ENCODE measurements around the gene PLCB2. TPM values are rescaled to one million over a fixed set of nuclear protein-coding genes. Genes with fewer than 3 reads are reported as not detected.

The PLCB2 gene
- total and polyA plus RNA-seq, 8 donors, result 3.5 to 12.5 (median 5.5) TPM

DNA sequence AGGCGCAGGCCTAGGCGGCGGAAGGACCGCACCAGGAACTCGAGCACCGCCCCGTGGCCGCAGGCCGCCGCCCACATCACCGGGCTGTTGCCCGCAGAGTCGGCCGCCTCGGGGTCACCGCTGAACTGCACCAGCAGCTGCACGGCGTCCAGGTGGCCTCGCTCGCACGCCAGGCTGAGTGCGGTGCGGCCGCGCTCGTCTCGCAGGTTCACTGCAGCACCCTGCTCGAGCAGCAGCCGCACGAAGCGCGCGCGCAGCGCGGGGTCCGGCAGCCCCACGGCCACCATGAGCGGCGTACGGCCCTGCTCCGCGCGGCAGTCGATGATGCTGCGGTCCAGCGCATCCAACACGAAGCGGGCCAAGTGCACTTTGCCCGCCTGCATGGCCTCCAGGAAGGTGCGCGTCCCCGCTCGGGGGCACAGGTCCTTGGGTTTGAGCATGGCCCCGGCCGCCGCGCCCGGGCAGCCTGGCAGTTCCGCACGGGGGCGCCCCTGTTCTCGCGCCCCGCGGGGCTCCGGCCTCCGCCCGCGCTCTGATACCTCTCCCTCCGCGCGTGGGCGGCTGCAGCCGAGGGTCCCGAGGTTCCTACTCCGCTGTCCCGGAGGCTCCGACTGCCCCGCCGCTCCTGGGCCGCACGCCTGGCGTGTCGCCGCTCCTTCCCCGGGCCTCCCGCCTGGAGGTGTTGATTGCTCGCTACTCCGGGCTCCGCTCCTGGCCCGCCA, 25.4 kb downstream of the PLCB2 start:
- Histone ChIP-seq H3K27ac (peak overlapping the region in 1 of 5 donors; percentile 18), H3K9me3 (no peaks in the 10 kb centered on the region), H3K36me3 (peaks cover 0 to 6% (median 0%) of the 10 kb centered on the region in 4 donors), H3K27me3 (peaks cover 18 to 76% (median 53%) of the 10 kb centered on the region in 3 donors), H3K4me1 (peaks cover 29 to 60% (median 41%) of the 10 kb centered on the region in 4 donors), H3K4me3 (peak overlapping the region; percentile 44 to 71 (median 51))
- WGBS, 5 donors, result 0 to 2% (median 1%) methylated on average over 12 to 92 of the region's 92 CpGs
- TF ChIP-seq POLR2AphosphoS5 (IDR thresholded peaks at IDR 0.05), result no peak
- no peak for TF ChIP-seq POLR2A (IDR thresholded peaks at IDR 0.05)
- TF ChIP-seq, protein P1, sequence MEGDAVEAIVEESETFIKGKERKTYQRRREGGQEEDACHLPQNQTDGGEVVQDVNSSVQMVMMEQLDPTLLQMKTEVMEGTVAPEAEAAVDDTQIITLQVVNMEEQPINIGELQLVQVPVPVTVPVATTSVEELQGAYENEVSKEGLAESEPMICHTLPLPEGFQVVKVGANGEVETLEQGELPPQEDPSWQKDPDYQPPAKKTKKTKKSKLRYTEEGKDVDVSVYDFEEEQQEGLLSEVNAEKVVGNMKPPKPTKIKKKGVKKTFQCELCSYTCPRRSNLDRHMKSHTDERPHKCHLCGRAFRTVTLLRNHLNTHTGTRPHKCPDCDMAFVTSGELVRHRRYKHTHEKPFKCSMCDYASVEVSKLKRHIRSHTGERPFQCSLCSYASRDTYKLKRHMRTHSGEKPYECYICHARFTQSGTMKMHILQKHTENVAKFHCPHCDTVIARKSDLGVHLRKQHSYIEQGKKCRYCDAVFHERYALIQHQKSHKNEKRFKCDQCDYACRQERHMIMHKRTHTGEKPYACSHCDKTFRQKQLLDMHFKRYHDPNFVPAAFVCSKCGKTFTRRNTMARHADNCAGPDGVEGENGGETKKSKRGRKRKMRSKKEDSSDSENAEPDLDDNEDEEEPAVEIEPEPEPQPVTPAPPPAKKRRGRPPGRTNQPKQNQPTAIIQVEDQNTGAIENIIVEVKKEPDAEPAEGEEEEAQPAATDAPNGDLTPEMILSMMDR (IDR thresholded peaks at IDR 0.05), result peak in 3 of 7 experiments; percentile 9 to 25 (median 21)
- TF ChIP-seq EP300 (IDR thresholded peaks at IDR 0.05), result no peak
- peak; percentile 56 to 77 for DNase-seq
- intact Hi-C loops (cut with DNase I; ENCODE audit: low total_unique reads), result loop anchor here (5.0 kb wide), 1 partner anchor 140 kb away; no protein-coding TSS in a partner anchor

DNA sequence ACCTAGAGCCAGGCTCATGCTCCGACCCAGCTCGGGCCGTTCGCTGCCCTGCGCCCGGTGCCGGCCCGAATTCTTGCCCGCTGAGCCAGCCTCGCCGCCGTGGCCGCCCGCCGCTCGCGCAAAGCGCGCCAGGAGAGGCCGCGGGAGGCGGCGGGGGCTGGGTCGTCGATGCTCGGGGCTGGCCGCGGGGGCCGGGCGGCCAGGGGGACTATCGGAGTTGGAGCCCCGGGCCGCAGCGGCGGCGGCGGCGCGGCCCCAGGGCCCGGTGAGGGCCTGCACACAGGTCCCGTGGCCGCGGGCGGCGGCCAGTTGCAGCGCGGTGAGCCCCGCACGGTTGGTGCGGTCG, 26.0 kb downstream of the PLCB2 start:
- Histone ChIP-seq H3K36me3 (peaks cover 0 to 3% (median 0%) of the 10 kb centered on the region in 4 donors), H3K4me1 (peaks cover 29 to 60% (median 41%) of the 10 kb centered on the region in 4 donors), H3K27me3 (peaks cover 18 to 77% (median 53%) of the 10 kb centered on the region in 3 donors), H3K4me3 (peak overlapping the region; percentile 44 to 71 (median 51)), H3K27ac (no peak overlapping the region), H3K9me3 (no peaks in the 10 kb centered on the region)
- no peak for DNase-seq
- intact Hi-C loops (cut with DNase I; ENCODE audit: low total_unique reads), result loop anchor here (5.0 kb wide), 1 partner anchor 141 kb away; no protein-coding TSS in a partner anchor
- WGBS, 5 donors, result 3 to 6% (median 4%) methylated on average over 39 to 51 of the region's 51 CpGs; no CpG with 5 or more reads in 1 of the 5 donors
- TF ChIP-seq, protein P1 (IDR thresholded peaks at IDR 0.05), result no peak
- TF ChIP-seq POLR2AphosphoS5 (IDR thresholded peaks at IDR 0.05), result no peak
- TF ChIP-seq POLR2A (IDR thresholded peaks at IDR 0.05), result no peak
- TF ChIP-seq EP300 (IDR thresholded peaks at IDR 0.05), result no peak

GRCh38 chr15:40281057-40281800, 26.5 kb downstream of the PLCB2 start:
- H3K4me1 ChIP-seq, result peaks cover 29 to 60% (median 41%) of the 10 kb centered on the region in 4 donors
- peak overlapping the region; percentile 44 to 71 (median 51) for H3K4me3 ChIP-seq
- WGBS, 5 donors, result 50 to 67% (median 54%) methylated on average over 27 to 43 of the region's 43 CpGs
- intact Hi-C loops (cut with DNase I; ENCODE audit: low total_unique reads), result loop anchor here (5.0 kb wide), 1 partner anchor 141 kb away; no protein-coding TSS in a partner anchor
- no peaks in the 10 kb centered on the region for H3K36me3 ChIP-seq
- H3K27ac ChIP-seq, result no peak overlapping the region
- no peak for DNase-seq
- TF ChIP-seq EP300 (IDR thresholded peaks at IDR 0.05), result no peak
- TF ChIP-seq POLR2AphosphoS5 (IDR thresholded peaks at IDR 0.05), result no peak
- TF ChIP-seq, protein P1 (IDR thresholded peaks at IDR 0.05), result no peak
- TF ChIP-seq POLR2A (IDR thresholded peaks at IDR 0.05), result no peak
- H3K27me3 ChIP-seq, result peaks cover 18 to 77% (median 53%) of the 10 kb centered on the region in 3 donors
- no peaks in the 10 kb centered on the region for H3K9me3 ChIP-seq
